T-helper 2 cell (primary cell): Measurements from ENCODE around the gene ILKAP.

ENCODE experiments used
- DNase-seq, 5 experiments: peaks; one replicate each; pipeline versions ENCODE4 v3.0.0 to v3.0.0-alpha.2; 2012 to 2022

Gene ILKAP

DNA sequence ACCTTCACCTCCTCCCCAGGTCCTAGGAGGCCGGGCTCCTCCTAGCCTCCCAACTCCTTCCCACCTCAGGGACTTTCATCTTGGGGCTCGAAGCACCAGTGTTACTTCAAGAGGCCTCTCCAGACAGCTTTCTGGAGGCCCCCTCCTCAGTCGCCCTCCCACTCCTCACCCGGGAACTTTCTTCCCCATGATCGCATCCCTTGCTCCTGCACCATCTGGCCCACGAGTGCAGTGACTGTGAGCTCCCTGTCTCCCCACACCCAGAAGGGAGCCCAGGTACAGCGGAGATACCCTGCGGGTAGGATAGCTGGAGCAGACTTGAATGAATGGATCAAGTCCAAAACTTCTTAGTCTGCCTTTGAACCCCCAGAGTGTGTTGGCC, 38.6 kb downstream of the ILKAP start:
- no peak for DNase-seq

DNA sequence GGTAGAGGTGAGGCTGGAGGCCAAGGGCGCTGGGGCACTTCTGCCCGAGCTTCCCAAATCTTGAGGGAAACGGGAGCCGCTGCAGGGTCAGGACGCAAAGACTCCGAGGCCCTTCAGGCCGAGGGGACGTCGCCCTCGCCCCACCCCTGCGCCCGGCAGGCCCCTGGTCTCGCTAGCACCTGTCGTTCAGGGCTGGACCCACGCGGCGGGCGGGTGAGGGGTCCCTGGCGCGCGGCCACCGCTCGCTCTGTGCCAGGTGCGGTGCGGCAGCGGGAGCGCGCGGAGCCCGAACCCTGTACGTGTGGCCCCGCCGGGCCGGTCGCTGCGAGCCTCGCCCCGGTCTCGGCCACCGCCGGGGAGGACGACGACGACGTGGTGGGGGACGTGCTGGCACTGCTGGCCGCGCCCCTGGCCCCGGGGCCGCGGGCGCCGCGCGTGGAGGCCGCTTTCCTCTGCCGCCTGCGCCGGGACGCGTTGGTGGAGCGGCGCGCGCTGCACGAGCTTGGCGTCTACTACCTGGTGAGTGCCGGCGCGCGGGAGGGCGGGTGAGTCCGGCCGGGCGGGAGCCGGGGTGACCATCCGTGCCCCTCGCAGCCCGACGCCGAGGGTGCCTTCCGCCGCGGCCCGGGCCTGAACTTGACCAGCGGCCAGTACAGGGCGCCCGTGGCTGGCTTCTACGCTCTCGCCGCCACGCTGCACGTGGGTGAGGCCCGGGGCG, 39.9 kb downstream of the ILKAP start:
- DNase-seq, result no peak

DNA sequence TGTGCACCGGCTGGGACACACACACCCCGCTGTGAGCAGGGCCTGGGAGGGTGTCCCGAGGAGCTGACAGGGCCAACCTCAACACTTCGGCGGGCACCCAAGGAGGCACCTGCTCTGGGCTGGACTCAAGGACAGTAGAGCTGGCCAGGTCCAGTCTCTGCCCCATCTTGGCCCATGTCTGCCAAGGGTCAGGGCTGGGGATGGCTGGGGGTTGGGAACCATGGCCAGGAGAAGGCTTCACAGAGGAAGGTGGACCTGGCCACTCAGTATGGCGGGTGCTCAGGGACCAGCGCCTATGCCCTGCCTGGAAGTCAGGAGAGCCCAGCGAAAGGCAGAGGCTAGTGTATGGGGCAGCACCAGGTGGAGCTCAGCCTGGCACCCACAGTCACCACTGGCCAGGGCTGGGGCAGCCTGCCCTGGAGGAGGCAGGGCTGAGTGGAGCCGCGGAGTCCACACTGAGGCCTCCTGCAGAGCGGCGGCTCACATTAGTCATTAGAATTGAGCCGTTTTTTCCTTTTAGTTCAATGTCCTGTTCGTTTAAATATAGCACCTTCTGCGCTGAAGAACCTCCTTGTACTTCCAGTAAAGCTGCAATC, 40.6 kb downstream of the ILKAP start:
- no peak for DNase-seq

DNA sequence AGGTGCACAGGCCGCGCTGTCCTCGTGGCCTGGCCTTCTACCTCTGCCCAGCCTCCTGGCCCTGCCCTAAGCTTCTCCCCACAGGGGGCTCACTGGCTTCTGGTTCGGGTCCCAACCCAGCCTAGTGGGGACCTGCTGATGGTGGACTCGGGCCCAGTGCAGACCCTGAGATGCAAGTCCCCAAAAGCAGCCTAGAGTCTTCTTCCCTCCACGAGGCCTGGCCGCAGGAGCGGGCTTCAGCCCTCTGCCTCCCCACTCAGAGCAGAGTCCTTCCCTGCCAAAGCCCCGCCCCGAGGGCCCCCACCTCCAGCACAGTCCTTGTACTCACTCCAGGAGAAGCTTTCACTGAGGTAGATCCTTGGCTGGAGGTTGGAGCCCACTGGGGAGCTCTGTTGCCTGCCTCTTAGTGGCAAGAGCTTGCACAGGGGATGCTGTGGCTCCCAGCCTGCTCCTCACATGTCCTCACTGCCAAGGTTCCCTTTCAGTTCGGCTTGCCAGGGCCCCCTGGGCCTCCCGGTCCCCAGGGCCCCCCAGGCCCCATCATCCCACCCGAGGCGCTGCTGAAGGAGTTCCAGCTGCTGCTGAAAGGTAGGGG, 41.1 kb downstream of the ILKAP start:
- DNase-seq, result no peak

DNA sequence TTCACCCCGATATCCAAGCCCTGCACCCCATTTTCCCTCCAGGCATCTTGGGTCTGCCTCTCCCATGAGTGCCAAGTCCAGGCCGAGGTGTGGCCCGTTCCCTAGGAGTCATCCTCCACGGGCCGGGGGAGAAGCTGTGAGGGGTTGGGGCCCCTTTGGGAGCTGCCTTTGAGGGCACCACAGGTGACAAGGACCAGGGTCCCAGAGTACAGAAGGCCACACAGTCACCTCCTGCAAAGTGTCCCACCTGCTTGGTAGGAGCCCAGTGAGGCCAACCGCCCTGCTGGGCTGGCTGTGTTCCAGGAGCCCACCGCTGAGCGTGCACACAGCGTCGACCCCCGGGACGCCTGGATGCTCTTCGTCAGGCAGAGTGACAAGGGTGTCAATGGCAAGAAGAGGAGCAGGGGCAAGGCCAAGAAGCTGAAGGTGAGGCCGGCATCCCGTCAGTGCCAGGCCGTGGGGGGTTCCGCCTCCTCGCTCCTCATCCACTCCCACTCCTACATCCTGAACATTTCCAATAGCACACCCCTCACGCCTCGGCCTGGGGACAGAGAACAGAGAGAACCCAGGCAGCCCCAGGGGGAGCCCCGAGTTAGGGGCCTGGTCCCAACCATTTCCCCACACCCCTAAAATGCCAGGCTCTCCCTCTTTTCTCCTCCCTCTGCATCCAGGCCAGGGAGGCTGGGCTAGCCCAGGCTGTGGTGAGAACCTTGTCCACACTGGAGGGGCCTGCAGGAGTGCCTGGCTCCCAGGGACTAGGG, 42.0 kb downstream of the ILKAP start:
- DNase-seq, result no peak

DNA sequence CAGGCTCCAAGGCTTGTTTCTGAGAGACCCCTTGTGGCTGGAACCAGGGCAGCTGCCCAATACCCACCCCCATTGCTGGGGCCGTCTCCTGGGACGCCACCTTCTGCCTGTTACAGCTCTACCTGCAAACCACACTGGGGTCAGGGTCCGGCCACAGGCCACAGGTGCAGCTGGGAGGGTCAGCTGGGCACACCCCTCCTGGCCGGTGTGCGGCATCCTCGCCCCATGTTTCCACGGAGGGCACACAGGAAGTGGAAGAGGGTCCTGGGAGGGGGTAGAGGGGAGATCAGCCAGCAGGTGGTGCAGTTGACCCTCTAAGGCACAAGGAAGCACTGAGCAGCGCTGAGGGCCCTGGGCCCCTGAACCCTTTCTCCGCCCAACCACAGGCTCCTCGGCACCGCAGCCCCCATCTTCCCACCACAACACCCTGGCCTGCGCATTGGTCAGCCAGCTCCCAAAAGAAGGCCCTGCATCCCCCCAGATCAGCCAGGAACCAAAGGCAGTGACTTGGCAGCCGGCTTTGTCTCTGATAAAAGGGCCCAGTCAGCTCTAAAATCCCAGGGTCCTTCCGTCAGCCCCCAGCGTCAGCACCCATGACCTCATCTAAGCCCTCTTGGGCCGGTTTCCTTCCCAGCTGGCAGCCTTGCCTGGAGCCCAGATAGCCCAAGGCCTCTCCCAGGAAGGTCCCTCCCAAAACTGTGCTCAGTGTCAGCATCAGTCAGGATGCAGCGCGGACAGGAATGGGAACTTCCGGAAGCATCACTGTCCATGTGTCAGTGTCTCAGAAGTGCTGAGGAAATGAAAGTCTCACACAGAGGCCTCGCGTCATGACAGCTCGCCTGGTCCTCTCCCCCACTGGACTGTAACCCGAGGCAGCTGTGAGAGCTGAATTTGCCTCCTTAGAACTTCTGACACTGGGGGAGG, 43.0 kb downstream of the ILKAP start:
- no peak for DNase-seq

DNA sequence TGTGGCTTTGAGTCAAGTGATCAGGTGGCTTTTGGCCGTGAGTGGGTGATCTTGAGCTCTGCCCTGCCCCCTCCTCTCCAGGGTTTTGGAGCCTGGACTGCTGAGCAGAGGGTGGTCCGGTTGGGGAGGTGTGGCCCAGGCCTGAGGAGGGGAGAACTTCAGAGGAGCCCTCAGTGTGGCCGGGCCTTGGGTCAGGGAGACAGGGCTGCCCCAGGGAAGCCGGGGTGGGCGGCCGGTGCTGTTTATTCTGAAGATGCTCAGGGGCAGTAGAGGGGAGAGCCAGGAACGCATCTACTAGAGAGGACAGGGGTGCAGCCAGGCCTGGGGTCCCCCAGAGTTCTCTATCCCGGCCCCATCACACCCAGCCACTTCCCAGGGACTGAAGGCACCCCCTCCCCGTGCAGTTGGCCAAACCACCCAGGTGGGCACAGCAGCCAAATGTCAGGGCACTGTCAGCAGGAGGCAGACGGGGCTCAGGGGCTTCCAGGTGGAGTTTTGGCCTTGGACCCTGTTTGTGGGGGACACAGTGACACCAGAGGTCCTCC, 43.8 kb downstream of the ILKAP start:
- DNase-seq, result no peak

DNA sequence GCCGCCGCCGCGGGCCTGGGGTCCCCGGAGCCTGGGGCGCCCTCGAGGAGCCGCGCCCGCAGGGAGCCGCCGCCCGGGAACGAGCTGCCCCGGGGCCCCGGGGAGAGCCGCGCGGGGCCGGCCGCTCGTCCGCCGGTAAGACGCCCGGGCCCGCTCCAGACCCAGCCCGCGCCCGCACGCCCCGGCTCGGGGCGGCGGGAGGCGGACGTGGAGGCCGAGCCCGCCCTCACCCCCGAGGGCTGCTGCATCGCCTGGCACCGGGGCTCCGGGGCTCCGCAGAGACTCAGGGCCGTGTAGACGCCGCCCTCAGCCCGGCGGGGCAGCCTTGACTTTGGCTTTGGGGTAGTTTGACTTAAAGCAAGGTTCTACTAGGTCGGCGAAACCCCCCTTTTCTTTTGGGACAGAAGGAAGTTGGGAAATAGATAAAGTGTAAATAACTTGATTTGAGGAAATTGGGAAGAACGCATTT, 44.4 kb downstream of the ILKAP start:
- peak in 2 of 5 experiments; percentile 13 to 16 for DNase-seq

DNA sequence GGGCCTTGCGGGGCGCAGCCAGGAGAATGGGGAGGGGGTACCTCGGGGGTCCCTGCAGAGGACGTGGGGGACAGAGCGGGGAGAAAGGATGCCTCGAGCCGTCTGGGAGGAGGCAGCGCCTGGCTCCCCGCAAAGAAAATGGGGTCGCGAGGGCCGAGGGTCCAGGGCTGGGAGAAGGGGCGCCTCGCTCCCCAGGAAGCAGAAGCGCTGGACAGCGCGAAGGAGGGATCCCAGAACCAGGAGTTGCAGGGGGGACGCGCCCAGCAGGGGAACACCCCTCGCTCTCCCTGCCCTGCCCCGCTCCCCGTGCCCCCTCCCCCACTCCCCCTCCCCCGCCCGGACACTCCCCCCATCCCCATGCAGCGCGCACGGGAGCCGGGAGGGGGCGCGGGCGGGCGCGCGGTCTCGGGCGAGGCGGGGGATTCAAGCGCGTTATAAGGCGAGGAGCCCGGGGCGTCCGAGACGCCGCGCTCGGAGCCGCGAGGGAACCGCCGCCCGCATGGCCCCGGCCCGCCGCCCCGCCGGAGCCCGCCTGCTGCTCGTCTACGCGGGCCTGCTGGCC, 44.9 kb downstream of the ILKAP start, which contains the start of gene ERFE:
Gene ERFE (plus strand): TSS at position 462 of the 562 bp plus-strand sequence. CDS start 38 bp downstream, at position 500.
- DNase-seq, result peak in 2 of 5 experiments; percentile 9 to 62

DNA sequence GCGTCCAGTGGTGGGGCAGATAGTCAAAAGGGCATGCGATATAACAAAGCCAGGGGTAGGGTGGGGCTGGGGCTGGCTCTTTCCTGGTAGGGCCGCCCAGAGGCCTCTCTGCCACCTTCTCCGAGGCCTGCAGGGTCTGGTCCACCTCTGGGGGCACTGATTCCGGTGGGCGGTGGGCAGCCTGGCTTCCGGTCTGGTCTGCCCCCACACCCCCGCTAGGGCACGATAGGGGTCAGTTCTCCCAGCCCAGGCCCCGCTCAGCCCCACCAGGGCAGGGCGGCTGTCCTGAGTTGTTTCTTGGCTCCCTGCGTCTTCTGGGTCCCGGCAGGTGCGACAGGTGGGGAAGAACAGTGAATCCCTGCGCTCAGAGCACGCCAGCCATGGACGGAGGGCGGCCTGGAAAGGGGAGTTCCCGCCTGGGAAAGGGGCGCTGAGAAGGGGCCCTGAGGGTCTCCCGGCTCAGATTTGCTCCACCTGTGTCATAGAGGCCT, 45.4 kb downstream of the ILKAP start:
- peak in 1 of 5 experiments; percentile 4 for DNase-seq

DNA sequence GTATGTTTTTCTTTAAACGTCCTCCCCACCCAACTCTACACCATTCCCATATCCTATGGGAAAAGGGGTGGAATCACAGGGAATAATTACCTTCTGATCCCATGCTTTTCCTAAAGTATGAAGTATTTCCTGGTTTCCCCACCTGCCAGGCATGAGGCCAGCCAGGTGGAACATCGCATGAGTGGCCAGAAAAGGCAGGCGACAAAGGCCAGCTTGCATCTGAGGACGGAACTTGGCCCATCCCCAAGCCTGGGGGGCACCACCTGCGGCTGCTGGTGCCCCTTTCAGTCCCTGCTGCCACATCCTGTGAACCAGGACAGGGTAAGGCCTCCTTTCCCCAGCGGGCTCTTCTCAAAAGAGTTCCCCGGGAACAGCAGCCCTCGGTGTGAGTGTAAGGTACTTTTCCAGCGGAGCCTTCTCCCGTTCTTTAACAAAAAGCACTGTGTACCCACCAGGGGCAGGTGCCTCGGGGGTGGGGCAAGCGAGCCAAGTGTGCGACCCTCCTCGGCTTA, 45.9 kb downstream of the ILKAP start:
- no peak for DNase-seq

DNA sequence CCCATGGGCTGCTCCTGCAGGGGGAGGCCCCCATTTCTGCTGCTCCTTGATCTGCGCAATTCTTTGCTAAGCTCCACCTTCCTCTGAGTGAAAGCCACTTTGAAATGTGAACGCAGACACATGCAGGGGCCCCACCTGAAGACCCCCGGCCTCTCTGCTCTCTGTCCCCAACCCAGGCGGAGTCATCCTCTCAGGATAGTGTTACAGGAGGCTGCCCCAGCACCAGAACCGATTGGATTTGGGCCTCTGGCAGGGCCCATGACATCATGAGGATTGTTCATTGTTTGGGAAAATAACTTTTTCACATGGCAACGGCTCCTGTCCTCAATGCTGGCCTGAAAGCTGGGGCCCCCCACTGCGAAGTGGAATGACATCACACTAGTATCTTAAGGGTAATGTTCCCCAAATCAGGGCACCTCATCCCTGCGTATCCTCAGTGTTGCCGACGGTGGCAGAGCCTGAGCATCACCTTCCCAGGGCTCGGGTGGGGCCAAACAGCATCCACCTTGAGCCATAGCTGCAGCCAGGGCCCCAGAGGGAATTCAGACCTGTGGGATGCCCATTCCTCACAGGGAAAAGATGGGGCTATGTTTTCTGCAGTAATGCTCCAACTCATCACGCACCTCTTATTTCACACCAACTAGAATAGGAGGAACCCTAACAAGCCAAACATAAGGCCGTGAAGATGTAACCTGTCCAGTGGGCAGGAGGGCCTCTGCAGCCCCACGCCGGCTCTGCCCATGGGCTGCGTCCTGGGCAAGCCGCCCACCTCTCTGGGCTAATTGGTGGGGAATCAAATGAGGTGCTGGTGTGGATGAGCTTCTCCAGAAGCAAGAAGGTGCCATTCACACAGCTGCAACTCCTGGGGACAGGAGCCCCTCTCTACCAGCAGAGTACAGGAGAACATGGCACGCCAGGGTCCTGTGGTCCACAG, 47.5 kb downstream of the ILKAP start:
- DNase-seq, result no peak

DNA sequence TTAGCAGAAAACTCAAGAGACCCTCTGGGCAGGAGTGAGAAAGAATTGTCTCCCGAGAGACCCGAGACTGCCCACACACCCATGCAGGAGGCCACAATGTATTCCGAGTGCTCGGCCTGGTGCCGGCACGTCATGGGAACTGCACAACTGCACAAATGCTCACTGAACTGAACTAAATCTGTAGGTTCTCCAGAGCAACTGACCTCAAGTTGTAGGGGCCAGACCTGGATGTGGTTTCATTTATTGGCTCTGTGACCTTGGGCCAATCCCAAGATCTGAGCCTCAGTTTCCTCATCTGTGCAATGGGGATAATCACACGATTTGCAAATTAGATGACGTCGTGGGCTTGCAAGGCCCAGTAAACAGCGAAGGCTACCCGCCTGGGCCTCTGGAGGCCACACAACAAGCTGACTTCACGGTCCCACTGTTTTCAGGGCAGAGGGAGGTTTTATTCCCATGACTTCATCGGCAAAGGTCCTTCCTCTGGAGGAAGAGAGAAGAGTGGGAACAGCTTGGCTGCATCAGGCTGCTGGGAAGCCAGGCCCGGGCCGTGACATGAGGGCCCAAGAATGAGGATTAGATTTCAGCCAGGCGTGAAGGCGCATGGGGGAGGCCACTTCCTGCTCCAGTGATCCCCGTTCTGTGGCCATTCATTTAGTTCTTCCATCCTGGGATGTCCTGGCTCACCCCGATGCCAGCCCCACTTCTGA, 48.3 kb downstream of the ILKAP start:
- DNase-seq, result no peak

DNA sequence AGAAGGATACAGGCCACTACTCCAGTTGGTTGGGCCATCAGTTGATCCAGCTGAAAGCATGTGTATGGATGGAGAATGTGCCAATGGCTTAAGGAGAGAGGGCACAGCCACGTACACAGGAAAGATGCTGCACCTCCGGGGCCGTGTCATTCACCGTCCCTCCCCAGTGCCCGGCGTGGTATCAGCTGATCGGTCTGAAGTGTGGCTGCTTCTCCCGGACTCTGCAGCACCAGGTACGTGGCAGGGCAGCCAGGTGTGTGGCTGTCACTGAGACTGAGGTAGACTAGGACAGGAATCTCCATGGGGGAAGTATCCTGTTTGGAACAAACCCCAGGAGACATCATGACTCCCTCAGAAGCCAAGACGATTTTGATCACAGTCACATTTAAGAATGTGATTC, 48.9 kb downstream of the ILKAP start:
- DNase-seq, result no peak

DNA sequence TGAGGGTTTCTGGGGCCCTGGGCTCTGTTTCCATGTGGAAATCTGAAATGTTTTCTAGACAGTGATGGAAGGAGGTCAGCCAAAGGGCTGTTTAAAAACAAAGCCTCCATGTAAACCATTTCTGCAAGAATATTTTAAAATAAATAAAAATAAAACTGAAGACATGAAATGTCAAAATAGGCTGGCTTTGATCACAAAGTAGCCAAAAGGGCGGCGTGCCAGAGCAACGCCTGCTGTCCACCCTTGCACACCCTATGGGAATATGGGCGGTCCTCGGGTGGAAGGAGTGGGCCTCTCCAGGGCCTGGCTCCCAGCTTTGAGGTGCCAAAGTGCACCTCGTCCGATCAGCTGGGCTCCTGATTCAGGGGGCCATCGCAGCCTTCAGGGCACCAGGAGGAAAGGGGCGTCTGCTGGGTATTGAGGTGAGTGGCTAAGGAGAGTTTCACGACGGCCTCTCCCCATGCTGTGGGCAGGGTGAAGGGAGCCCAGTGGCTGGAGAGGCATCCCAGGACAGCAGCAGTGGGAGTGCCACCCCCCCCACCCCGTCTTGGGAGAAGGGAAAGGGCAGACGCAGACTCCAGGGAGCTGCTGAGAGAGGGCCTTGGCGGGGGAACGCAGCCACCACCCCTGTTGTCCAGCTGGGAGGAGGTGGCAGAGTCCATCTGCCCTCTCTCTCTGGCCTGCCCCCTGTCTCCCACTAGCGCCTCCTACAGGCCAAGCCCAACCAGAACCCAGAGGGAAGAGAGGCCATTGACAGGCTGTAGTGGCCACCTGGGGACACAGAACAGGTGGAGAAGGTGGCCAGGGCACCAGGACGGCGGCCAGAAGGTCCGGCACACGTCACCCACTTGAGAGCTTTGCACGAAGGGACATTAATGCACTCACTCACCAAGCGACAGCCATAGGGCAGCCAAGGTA, 50.5 kb downstream of the ILKAP start:
- no peak for DNase-seq

DNA sequence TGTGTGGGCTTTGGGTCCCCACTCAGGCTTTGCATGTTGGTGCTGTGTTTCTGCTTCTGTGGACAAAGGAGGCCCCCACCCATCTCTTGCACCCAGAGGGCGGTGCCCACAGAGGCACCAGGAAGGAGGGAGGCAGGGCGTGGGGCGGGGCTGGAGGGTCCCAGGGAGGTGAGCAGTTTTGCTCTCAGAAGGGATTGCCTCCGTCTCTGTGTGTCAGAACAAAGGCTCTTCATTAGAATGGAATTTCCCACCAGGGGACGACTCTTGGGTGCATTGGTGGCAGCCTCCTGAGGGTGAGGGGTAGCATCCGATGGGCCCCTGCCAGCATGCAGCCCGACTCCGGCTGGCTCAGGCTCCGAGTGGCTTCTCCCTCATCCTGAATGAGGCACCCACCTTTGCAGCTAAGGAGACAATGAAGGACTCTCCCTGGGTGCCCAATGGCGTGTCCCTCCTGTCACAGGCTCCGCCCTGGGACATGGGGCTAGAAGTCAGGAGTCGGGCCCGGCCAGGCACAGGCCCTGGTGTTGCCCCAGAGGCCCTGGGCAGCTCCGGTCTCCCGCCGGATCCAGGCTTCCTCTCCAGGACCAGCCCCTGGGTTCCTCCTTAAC, 51.8 kb downstream of the ILKAP start:
- no peak for DNase-seq

DNA sequence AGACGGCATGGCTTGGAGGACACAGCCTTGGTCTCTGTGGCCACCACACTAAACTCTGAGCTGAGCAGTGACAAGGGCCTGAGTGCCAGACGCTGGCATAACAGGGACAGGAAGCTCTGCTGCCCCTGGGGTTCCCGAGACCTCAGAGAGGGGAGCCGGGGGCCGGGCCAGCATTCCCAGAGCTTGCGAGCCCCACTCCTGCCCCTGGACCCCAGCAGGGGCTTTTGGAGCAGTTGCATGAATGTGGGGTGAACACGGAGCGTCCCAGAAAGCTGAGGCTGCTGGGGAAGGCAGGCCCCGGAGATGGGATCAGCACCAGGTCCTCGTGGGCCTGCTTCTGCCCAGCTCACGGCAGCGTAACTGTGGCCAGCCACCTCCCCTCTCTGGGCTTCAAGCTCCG, 52.3 kb downstream of the ILKAP start:
- DNase-seq, result no peak

DNA sequence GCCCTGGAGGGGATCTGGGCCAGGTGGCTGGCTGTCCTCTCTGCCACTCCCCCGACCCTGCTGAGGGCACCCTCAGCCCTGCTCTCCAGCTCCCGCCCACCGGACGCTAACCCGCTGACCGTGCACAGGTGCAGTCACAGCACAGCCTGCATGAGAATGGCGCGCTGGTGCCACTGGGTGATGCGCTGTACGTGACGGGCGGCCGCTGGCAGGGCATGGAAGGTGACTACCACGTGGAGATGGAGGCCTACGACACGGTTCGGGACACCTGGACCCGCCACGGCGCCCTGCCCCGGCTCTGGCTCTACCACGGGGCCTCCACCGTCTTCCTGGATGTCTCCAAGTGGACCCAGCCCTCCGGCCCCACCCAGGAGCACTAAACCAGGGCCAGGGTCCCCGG, 52.8 kb downstream of the ILKAP start:
- DNase-seq, result no peak
